RKO (cell line): ENCODE results near the gene SYNPR.
A peak's percentile ranks its signal among the peaks of the same experiment; 100 is the strongest.

Experiments used
- DNase-seq: peaks from one replicate; pipeline ENCODE4 v3.0.0-alpha.2; 2016; ENCODE audit warnings: low spot score

Gene SYNPR

GRCh38 chr3:63473641-63474166 is 195.6 kb downstream of the SYNPR start:
- no peak for DNase-seq

GRCh38 chr3:63474828-63475518 is 196.9 kb downstream of the SYNPR start:
- DNase-seq: no peak

- DNase-seq: no peak
These were observed 199.5 kb downstream of the SYNPR start for GRCh38 chr3:63477494-63478129.

- no peak for DNase-seq
These were observed 201.0 kb downstream of the SYNPR start for GRCh38 chr3:63478990-63479660.

- no peak for DNase-seq
These were observed 201.5 kb downstream of the SYNPR start for GRCh38 chr3:63479661-63480035.

GRCh38 chr3:63481627-63482026 is 203.5 kb downstream of the SYNPR start:
- no peak for DNase-seq

GRCh38 chr3:63482341-63482740 is 204.2 kb downstream of the SYNPR start:
- DNase-seq: no peak

- DNase-seq: no peak
These were observed 214.4 kb downstream of the SYNPR start for GRCh38 chr3:63492464-63492863.

- no peak for DNase-seq
These were observed 215.0 kb downstream of the SYNPR start for GRCh38 chr3:63493101-63493500.

- no peak for DNase-seq
These were observed 216.5 kb downstream of the SYNPR start for GRCh38 chr3:63494646-63495045.

- no peak for DNase-seq
These were observed 219.5 kb downstream of the SYNPR start for GRCh38 chr3:63497641-63498040.

GRCh38 chr3:63500196-63500595 is 222.1 kb downstream of the SYNPR start:
- no peak for DNase-seq

- DNase-seq: peak; percentile 52
These were observed 230.2 kb downstream of the SYNPR start for GRCh38 chr3:63508305-63508704.

- DNase-seq: no peak
These were observed 230.7 kb downstream of the SYNPR start for GRCh38 chr3:63508771-63509170.

GRCh38 chr3:63513791-63514190 is 235.7 kb downstream of the SYNPR start:
- DNase-seq: no peak

- DNase-seq: no peak
These were observed 236.6 kb downstream of the SYNPR start for GRCh38 chr3:63514678-63515077.

- DNase-seq: peak; percentile 2
These were observed 241.3 kb downstream of the SYNPR start for GRCh38 chr3:63519426-63519825.

GRCh38 chr3:63521657-63522056 is 243.5 kb downstream of the SYNPR start:
- no peak for DNase-seq

- DNase-seq: no peak
These were observed 245.0 kb downstream of the SYNPR start for GRCh38 chr3:63523100-63523499.

GRCh38 chr3:63528325-63529000 is 250.4 kb downstream of the SYNPR start:
- no peak for DNase-seq

- no peak for DNase-seq
These were observed 254.4 kb downstream of the SYNPR start for GRCh38 chr3:63532521-63532920.

- no peak for DNase-seq
These were observed 260.8 kb downstream of the SYNPR start for GRCh38 chr3:63538919-63539318.

- no peak for DNase-seq
These were observed 277.7 kb downstream of the SYNPR start for GRCh38 chr3:63555767-63556166.
